NCI-H748 (cell line): Measurements from ENCODE around the gene RHOT1.
A peak's percentile ranks its signal among the peaks of the same experiment; 100 is the strongest.
"Not testable (repeated sequence)": the region's sequence is repeated elsewhere in the genome, so short reads cannot be mapped to it uniquely, and the experiment has no call there.

Experiments used
- DNase-seq: peaks from one replicate; lab custom pipeline; 2025; ENCODE audit not compliant: unreplicated experiment; lab: John Stamatoyannopoulos, UW

Gene RHOT1

GRCh38 chr17:32142038-32142856 is at the start of gene RHOT1:
Gene RHOT1 (plus strand): TSS chr17:32142502. CDS start chr17:32142693, 191 bp downstream.
- DNase-seq: peak; percentile 88

DNA sequence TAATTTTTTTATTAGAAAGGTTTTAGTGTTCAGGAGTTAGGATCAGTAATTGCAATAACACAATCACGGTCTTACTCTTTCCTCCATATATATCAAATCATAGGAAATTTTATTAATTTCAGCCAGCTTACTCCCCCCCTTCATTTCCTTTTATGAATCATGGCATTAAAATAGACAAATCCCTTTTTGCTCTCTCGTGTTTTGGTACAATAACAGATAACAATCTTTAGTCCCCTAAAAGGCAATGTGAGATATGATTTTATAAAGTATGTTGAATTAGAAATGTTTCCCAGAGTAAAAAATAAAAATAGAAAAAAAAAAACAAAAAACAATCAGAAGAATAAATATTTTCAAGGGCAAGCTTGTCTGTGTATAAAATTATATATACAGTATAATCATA is 42.6 kb upstream of the RHOT1 start:
- DNase-seq: no peak

- not testable (repeated sequence) for DNase-seq
These were observed 42.0 kb upstream of the RHOT1 start for GRCh38 chr17:32100323-32100722.

- peak; percentile 49 for DNase-seq
These were observed 41.2 kb upstream of the RHOT1 start for GRCh38 chr17:32100971-32101631.

DNA sequence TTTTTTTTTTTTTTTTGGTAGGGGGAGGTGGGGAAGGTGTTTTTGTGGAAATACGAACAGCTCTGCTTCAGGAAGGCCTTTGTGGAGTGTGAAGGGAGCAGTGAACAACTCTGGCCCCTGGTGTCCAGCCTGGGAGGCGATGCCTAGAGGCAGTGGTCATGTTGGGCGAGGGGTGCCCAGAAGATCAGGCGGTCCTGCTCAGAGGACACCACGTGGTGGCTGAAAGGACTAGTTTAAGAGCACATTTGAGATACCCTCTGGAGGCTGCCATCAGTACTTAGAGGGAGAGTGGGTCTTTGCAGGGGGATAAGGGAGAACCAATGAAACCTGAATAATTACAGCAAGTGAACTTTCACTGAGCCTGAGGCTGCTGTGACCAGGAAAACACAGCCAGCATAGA is 40.1 kb upstream of the RHOT1 start:
- DNase-seq: no peak

GRCh38 chr17:32102646-32103186 is 39.6 kb upstream of the RHOT1 start:
- DNase-seq: no peak

DNA sequence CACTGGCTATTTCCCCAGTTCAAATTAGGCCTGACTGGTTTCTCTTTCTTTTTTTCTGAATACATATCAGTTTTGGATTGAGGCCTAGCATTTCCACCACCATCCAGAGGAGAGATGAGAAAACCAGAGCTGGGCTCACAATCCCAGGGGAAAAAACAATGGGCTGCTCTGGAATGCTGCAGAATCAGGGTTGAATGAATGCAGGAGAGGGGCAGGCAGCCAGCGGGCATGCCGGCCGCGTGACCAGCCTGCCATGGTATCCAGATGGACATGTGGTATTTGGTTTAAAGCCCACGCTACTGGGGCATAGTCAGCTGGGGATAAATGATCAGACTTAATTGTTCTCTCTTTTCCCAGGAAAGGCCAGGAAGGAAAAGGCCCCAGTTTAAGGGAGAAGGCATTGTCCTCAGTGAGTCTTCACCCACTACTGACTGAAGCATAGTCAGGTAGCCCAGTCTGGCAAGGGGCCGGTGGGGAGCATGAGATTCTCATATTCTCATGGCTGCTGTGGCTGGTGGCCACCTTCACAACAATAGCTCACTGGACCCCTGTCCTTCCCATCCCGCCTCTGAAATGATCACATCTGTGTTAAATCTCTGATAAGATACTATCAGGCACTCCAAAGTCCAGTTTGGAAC is 38.7 kb upstream of the RHOT1 start:
- no peak for DNase-seq

- DNase-seq: no peak
These were observed 38.1 kb upstream of the RHOT1 start for GRCh38 chr17:32104158-32104557.

DNA sequence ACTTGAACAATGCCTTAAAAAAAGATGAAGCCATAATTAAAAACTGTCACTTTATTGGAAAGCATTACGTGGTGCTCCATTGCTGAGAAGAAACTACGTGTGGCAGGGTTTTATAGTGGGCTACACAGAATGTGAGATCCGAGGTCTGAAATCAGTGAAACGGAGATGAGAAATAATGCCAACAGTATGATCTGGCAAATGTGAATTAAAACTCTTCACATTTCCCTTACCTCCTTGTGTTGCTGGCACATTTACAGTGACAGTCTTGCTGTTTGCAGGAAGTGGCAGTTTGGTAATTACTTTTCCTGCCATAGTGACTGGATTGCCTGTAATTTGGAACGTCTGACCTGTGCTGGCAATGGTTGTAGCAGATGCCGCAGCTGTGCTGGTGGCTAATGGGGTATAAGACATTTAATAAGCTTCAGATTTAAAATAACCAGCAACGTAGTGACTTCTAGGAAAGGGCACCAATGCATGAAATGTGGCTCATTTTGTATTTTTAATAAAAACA is 35.8 kb upstream of the RHOT1 start:
- not testable (repeated sequence) for DNase-seq

- DNase-seq: not testable (repeated sequence)
These were observed 35.1 kb upstream of the RHOT1 start for GRCh38 chr17:32107194-32107593.

DNA sequence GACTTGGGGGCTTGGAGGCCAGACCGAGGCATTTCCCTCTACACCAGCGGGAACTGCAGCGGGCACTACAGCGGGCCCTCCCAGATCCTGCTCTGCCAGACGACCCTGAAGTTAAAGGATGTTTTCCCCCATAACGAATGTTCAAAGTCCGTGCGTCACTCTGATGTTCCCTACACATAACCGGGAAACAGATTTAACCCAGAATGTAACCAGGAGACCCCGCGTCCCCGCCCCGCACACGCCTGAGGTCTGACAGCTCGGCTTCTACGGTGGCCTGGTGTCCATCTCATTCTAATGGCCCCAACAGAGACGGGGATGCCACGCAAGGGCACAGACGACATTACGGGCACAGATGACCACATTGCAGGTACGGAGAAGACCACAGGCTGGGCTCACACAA is 31.7 kb upstream of the RHOT1 start:
- no peak for DNase-seq

DNA sequence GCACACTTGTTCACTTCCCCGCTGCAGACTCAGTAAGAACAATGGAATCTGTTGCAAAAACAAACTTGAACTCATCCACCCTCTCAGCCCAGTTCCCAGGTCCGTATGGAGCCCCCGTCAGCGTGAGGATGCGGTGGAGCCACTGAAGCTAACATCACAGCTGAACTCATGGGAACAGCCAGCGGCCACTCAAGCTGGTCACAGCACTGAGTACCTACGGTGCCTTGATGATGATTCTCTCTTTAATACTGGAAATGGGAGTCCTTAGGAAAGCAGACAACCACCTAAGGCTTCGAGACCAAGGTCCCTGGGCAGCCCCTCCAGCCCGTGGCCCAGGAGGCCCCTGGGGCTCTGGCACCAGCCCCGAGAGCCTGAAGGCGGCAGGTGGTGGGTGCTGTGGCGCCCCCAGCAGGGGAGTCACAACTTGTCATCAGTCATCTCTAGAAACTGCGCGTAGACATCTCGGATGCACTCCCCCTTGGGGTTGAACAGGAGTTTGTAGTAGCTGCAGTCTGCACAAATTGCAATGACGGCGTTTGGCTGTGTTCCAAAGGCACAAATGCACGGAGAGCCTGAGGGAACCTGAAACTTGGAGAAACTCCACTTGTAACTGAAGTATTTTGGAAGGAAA is 31.0 kb upstream of the RHOT1 start:
- peak; percentile 79 for DNase-seq

DNA sequence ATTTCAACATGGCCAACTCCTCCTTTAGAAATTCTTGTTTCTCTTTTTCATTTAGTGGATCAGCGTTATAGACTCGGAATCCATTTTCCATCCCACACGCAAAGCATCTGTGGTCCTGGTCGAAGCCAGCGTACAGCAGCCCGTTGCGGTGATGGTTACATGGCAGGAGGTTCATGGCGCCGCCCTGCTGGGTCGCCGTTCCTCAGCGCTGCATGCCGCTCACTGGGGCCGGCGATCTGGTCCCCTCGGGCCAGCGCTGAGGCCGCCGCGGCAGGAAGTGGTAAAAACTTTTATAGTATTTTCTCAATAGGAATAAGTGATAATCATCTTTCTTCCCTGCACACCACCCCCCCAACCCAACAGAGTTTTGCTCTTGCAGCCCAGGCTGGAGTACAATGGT is 29.9 kb upstream of the RHOT1 start:
- DNase-seq: no peak

- DNase-seq: no peak
These were observed 27.8 kb upstream of the RHOT1 start for GRCh38 chr17:32114536-32114935.

GRCh38 chr17:32115546-32115945 is 26.8 kb upstream of the RHOT1 start:
- not testable (repeated sequence) for DNase-seq

- peak; percentile 90 for DNase-seq
These were observed 25.4 kb upstream of the RHOT1 start for GRCh38 chr17:32116937-32117336.

DNA sequence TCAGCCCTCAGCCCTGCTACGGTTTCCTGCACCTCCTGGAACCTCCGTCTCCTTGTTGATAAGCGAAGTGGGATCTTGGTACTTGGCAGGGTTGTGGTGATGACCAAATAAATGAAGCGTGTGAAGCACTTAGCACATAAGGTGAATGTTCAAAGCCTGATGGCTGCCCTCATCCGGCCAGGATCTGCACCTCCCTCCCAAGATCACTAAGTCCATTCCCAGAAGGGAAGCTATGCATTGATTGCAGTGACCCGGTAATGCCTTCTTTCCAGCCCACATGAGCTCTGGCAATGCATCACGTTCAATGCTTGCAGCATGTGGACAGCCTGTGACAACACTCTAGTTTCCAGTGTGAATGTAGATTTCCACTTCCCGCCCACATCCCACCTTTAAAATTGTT is 24.9 kb upstream of the RHOT1 start:
- peak; percentile 29 for DNase-seq

- DNase-seq: not testable (repeated sequence)
These were observed 24.2 kb upstream of the RHOT1 start for GRCh38 chr17:32118088-32118487.

DNA sequence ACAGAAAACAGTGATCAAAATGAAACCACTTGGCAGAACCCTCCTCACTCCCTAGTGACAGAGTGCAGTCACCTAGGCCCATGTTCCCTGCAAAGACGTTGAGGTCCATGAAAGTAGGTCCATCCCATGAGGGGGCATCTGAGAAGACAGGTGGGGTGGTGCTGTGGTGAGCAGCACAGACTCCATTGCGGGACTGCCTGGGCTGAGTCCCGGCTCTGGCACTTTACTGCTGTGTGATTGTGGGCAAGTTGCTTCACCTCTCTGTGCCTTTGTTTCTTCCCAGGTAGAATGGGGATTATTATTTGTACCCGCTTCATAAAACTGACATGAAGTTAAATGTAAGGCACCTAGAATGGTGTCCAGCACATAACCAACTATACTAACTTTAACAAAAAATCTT is 23.5 kb upstream of the RHOT1 start:
- no peak for DNase-seq

DNA sequence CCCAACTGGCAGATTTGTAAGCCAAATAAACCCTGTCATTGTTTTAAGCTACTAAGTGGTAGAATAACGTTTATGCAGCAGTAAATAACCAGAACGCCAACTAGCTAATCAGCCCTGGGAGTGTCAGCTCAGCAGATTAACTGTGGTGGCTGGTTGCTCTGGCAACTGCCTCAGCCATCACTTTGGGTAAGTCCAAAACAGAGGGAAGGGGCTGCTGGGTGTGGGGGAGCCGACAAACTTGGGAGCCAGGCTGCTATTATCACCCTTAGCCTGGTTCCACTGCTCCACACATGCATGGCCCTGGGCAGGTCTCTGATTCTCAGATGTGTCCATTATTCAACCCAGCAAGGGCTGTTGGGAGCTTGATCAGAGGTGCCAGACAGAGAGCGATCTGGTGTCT is 22.2 kb upstream of the RHOT1 start:
- DNase-seq: peak; percentile 73

- DNase-seq: no peak
These were observed 21.6 kb upstream of the RHOT1 start for GRCh38 chr17:32120716-32121115.
